NCI-H526 (cell line): Measurements from ENCODE around the gene NELFB.
"Not testable (repeated sequence)": the region's sequence is repeated elsewhere in the genome, so short reads cannot be mapped to it uniquely, and the experiment has no call there.

Source experiments
- DNase-seq, 2 experiments: peaks; one replicate each; lab custom pipeline; 2025; lab: John Stamatoyannopoulos, UW

Gene NELFB

DNA sequence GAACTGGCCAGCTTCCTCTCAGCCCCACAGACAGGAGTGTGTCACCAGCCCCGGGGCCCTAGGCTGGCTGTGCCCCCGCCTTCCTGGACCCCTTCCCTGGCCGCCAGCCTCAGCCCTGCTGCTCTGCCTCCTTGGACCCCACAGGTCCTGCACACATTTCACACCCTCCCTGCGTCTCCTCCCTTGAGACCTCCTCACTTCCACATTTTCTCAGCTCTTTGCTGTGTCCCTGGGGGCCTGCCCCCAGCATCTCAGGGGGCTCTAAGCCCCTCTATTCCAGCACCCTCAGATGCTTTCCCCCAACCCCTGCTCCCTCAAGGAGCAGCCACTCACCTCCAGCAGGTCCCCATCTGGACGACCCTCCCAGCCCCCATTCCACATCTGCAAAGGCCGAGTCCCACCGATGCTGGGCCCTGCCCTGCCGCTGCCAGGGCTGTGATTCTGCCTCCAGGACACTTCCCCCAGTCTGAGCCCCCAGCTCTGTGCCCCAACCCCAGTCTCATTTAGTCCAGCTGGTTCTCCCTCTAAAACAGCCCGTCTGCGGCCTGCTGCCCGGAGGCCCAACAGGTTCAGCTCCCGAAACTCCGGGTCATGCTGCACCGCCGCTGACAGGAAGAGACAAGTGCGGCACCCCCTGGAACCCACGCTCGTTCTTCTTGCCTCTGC, 20.2 kb upstream of the NELFB start:
- no peak for DNase-seq

DNA sequence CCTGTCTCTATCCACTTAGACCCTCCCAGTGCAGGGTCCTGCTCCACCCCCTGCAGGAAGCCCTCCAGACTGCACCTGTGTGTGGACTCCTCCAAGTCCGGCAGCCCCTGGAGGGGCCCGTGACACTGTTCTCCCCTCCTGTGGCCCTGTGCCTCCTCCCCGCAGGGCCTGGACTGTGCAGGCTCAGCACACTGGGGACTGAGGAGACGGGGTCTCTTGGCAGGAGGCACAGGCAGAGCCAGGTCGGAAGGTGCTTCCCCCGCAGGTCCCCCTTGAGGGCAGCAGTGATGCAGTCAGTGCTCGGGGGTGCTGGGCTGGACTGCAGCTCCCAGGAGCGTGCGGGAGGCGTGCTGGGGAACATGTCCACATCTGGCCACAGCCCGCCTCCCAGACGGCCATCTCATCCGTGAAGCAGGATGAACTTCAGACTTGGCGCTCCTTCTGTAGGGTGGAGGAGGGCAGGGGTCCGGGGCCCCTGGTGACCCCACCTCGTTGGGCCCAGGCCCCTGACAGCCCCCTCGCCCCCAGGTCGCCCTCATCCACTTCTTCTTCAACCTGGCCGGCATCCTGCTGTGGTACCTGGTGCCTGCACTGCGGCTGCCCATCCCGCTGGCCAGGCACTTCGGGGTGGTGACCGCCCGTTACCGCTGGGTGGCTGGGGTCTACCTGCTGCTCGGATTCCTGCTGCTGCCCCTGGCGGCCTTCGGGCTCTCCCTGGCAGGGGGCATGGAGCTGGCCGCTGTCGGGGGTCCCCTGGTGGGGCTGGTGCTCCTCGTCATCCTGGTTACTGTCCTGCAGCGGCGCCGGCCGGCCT, 19.5 kb upstream of the NELFB start:
- DNase-seq, result no peak

DNA sequence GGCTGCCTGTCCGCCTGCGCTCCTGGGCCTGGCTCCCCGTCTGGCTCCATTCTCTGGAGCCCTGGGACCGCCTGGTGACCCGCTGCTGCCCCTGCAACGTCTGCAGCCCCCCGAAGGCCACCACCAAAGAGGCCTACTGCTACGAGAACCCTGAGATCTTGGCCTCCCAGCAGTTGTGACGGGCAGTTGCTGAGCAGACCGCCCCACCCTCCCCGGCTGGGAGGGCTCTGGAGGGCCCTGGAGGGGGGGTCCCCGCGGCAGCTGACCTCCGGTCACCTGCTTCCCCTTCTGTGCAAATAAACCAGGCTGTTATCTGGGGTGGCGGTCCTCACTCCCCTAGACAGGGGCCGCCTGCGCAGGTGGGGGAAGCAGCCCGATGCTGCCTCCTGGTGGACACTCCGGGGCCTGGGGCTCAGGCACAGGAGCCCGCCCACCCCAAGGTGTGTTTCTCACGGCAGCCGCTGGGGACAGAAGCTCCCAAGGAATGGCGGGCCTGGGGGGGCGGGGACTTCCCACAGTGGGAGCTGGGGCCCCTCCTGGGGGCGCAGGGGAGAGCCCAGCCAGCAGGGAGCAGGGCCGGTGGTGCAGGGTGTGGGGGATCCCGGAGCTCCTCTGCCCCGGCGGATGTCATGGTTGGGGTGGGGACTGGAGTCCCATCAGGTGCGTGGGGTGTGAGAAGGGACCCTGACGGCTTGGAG, 18.7 kb upstream of the NELFB start:
- peak; percentile 39 to 89 for DNase-seq

DNA sequence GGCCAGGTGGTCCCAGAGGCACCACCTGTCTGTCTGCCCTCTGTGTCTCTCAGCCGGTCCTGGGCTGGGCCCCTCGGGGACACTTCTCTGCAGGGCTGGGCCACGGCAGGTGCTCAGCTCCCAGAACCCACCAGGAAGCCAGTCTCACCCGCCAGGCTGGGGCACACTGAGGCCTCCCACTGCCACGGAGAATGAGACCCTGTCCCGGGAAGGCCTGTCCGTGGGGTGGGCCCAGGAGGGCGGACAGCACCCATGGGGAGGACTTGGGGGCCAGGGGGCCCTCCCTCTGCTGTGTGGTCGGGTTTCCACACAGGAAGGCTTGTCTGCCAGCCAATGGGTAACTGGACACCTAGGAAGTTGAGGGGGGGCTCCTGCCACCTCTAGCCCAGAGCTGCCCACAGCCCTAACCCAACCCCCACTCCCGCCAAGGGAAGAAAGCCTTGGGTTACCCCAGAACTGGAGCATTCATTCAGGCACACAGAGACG, 18.1 kb upstream of the NELFB start:
- DNase-seq, result no peak

DNA sequence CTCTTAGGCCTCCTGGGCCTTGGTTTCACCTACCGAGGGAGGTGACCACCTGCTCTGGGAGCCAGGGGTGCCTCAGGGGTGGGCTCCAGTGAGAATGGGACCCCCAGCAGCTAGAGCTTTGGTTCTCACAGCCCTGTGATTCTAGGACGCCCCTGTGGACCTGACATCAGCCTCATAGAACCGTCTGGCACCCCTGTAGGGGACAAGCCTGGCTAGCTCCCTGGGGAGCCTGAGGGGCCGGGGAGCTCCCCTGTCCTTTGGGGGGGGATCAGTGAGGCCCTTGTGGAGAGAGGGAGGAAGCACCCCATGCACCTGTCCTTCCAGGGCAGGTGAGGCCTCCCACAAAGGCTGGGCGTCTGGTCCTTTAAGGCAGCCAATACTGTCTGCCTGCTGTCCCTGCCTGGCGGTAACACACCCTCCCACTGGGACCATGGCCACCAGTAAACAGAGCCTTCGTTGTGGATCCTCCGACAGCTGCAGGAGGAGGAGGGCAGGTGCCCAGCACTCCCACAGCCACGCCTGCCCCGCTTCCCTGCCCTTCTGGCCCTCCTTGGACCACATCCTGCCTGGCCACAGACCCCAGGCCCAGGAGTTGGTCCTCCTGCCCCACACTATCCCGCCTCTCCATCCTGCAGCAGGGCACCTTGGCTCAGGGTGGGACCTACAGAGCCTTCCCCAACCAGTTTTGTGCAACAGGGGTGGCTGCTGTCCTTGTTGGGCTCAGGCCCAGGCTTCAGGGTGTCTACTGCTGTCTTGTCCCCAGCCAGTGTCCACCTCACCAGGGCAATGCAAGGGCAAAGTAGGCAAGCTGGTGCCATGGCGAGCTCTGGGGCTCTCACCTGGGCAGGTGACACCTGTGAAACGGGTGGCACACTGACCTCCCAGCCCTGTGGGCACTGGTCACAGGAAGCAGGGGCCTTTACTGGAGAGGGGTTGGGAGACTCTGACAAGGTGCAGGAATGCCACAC, 17.1 kb upstream of the NELFB start:
- DNase-seq, result peak; percentile 35 to 67

DNA sequence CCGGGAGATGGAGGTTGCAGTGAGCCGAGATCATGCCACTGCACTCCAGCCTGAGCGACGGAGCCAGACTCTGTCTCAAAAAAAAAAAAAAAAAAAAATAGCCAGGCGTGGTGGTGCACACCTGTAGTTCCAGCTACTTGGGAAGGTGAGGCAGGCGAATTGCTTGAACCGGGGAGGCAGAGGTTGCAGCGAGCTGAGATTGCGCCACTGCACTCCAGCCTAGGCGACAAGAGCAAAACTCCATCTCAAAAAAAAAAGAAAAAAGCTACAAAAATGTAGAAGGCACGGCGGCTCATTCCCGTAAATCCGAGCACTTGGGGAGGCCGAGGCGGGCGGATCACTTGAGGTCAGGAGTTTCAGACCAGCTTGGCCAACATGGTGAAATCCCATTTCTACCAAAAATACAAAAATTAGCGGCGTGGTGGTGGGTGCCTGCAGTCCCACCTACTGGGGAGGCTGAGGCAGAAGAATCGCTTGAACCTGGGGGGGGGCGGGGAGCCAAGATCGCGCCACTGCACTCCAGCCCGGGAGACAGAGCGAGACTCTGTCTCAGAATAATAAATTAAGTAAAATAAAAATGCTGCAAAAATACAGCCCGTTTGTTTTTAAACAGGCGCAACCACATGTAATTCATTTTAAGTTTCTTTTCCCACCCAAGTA, 15.5 kb upstream of the NELFB start:
- DNase-seq, result not testable (repeated sequence)

DNA sequence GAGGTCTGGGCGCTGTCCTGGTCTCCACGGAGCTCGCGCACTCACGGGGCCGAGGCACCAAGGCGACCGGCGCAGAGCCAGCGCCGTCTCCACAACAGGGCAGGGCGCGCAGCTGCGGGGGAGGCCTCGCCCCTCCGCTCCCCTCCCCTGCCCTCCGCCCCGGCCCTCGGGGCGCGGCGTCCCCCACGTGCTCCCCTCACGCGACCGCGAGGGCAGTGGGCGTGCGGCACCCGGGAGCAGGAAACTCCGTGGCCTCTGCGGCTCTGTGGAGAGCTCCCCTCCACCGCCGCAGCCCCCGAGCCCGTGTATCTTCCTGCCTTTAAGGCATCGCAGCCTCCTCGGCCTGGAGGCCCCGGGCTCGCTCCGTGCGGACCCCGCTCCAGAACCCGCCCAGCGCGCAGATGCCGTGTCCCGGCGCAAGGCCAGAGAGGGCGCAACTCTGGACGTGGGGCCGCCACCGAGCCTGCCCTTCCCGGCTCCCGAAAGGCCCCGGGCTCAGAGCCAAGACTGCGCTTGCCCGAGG, 14.7 kb upstream of the NELFB start:
- peak in 1 of 2 experiments; percentile 72 for DNase-seq

DNA sequence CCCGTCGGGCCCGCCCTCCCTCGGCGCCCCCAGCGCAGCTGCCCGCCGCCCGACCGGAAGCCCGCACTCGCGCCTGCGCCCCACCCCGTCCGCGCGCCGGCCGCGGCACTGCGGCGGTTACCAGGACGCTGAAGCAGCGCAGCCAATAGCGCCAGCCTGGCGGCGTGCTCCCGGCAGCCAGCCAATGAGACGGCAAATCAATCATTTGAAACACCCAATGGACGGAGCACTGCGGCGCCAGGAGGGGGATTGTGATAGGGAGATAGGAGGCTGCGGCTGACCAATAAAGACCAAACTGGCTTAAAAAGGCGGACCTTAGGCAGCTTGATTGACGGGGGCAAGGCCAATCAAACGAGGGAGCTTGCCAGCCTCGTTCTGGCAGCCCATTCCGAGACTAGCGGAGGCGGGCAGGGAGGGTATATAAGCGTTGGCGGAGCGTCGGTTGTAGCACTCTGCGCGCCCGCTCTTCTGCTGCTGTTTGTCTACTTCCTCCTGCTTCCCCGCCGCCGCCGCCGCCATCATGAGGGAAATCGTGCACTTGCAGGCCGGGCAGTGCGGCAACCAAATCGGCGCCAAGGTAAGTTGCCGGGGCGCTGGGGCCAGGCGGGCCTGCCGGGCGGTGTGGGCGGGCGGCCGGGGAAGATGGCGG, 14.2 kb upstream of the NELFB start, which contains the start of gene TUBB4B:
Gene TUBB4B (plus strand): TSS at position 447 of the 649 bp plus-strand sequence. CDS start 74 bp downstream, at position 521.
- peak; percentile 98 for DNase-seq

DNA sequence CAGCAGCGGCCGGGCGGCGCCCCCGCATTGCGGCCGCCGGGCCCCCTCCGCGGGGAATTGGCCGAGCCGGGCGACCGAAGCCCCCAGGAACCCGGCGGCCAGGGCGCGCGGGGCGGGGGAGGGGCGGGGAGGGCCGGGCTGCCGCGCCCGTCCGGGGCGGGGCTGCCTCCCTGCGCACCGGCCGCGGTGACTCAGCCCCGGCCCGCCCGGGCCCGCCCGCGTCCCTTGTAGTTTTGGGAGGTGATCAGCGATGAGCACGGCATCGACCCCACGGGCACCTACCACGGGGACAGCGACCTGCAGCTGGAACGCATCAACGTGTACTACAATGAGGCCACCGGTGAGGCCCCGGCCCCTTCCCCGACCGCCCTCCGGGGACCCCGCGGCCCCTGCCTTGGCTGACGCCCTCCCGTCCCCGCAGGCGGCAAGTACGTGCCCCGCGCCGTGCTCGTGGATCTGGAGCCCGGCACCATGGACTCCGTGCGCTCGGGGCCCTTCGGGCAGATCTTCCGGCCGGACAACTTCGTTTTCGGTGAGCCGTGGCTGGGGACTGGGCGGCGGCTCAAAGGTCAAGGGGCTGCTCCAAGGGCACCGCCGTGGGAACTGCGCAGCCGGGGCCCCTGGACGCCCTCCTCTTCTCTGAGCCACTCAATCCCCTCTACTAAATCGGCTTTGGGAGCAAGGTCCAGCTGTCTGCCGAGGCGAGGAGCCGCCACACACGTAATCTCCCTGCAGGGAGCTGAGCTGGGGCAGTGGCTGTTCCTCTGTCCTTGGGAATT, 13.4 kb upstream of the NELFB start:
- no peak for DNase-seq

DNA sequence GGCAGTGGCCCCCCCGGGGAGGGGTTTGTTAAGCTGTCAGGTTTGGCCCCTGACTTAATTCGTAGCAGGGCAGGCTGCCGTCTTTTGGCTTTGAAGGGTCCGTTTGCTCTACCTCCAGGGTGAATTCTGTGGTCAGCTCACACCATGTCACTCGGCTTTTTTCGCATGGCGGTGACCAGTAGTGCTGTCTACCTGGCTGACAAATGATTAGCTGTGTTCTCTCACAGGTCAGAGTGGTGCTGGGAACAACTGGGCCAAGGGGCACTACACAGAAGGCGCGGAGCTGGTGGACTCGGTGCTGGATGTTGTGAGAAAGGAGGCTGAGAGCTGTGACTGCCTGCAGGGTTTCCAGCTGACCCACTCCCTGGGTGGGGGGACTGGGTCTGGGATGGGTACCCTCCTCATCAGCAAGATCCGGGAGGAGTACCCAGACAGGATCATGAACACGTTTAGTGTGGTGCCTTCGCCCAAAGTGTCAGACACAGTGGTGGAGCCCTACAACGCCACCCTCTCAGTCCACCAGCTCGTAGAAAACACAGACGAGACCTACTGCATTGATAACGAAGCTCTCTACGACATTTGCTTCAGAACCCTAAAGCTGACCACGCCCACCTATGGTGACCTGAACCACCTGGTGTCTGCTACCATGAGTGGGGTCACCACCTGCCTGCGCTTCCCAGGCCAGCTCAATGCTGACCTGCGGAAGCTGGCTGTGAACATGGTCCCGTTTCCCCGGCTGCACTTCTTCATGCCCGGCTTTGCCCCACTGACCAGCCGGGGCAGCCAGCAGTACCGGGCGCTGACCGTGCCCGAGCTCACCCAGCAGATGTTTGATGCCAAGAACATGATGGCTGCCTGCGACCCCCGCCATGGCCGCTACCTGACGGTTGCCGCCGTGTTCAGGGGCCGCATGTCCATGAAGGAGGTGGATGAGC, 12.6 kb upstream of the NELFB start:
- DNase-seq, result no peak

DNA sequence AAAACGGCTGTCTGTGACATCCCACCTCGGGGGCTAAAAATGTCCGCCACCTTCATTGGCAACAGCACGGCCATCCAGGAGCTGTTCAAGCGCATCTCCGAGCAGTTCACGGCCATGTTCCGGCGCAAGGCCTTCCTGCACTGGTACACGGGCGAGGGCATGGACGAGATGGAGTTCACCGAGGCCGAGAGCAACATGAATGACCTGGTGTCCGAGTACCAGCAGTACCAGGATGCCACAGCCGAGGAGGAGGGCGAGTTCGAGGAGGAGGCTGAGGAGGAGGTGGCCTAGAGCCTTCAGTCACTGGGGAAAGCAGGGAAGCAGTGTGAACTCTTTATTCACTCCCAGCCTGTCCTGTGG, 11.9 kb upstream of the NELFB start:
- DNase-seq, result not testable (repeated sequence)

DNA sequence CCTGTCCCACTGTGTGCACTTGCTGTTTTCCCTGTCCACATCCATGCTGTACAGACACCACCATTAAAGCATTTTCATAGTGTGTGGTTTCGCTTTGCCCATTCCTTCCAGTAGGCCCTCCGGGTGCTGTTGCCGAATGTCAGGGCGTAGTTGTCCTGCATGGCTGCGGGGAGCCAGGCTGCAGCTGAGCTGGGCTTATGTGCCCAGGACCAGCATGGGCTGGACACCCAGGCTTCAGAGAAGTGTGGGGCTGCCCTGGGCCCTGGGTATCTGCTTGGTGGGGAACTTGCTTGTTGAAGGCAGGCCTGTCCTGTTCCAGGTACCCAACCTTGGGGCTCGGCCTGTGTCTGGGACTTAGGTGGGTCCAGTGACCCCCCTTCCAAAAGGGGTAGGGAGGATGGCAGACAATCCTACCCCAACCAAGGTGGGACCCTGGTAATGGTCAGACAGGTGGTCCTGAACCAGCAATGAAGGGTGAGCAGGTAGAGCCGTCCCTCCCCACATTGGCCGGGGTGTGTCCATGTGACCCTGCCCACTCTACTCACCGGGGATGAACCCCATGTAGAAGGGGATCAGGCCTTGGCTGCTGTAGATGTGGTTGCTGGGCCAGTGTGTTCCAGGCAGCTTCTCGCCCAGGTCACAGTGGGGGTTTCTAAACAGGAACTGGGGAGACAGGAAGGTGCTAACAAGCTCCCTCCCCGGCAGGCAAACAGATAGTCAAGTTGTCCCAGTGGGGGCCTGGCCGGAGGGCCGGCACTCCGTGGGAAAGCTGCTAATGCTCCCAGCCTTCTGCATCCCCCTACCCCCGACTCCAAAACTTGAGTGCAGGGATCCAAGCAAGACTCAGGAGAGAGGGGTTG, 11.3 kb upstream of the NELFB start:
- DNase-seq, result no peak

DNA sequence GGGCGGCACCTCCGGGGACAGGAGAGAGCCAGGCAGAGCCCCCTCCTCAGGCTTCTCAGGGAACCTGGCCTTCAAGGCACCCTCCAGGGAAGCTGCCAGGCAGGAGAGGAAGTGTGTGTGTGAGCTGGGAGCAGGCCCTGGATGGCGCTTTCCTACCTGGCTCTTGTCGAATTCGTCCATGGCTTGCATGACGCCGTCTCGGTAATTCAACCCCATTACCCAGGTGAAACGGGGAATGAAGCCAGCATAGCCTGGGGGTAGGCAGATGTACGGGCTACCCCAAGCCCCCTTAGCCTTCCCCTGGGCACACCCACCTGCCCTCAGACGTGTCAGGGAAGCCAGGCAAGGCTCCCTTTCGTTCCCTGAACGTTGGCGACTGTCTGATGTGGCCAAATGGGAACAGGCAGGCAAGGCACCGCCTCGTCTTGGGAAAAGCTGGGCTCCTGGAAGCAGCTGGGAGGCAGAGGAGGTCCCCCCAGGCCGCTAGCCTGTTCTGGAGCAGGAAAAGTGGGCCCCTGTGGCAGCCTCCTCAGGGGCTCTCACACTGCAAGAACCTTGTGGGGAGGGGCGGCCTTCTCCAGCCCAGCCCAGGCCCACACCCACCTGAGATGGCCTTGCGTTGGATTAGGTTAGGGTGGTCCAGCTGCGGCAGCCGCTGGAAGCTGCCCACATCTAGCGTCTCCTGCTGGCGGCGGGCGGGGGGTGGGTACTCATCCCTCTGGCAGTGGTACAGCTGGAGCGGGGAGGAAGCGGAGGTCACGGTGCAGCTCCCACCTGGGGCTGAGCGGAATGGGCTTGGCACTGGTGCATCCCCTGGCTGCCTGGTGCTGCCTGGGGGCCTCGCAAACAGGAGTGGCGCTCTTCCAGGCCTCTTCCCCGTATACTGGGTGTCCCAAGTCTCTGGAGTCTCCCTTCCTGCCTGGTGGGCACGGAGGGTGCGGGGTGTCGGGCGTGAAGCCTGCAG, 10.4 kb upstream of the NELFB start:
- peak in 1 of 2 experiments; percentile 39 for DNase-seq

DNA sequence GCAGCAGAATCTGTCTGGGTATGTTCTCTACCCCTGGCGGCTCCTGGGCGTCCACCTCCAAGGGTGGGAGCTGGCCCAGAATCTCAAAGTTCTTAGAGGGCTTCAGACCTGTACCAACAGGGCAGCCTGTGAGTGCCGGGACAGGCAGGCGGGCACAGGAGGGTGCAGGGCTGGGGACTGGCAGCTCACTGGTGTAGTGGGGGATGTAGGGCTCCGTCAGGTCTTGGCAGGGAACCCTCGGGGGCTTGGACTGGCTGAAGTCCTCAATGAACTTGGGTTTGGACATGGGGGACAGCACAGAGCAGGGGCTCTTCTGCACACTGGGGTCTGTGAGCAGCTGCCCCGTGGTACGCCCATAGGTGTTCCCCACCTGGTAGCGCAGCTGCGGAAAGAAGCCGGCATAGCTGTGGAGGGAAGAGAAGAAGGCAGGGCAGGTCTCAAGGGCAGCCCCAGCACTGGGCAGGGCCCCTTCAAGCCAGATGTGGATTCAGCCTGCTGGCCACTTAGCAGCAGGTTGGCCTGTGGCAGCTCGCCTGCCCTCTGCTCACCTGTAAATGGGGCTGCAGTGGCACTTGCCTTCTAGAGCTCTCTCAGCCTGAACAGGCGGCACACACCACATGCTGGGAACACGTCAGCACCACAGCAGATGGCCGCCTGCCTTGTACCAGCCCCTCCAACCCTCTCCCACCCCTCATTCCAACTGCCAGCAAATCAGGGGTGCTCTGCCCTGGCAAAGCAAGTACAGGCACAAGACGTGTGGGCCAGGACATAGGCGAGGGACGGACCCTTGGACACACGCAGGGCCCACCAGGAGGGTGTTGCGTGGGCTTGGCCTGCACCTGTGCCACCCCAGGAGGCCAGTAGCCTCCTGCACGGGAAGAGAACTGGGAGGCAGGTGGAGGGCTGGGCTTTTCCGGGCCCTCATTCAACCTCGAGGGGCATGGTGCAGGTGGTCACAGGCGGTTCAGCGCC, 9.4 kb upstream of the NELFB start:
- no peak for DNase-seq
